ENCODE results near the gene CLRN1. TPM values are rescaled to one million over a fixed set of nuclear protein-coding genes. Genes with fewer than 3 reads are reported as not detected.
"Not testable (repeated sequence)": the region's sequence is repeated elsewhere in the genome, so short reads cannot be mapped to it uniquely, and the experiment has no call there.

The CLRN1 gene
- not detected for total RNA-seq

- DNase-seq, result no peak
Observed at GRCh38 chr3:150972366-150973071, at the start of gene CLRN1. TSS of gene CLRN1 (minus strand) at chr3:150972727. CDS start at chr3:150972708, 19 bp downstream.

- DNase-seq, result no peak
Observed at GRCh38 chr3:151016478-151016795, 43.9 kb upstream of the CLRN1 start.

- no peak for DNase-seq
Observed at GRCh38 chr3:151015767-151016477, 43.4 kb upstream of the CLRN1 start.

GRCh38 chr3:151015181-151015580 is 42.7 kb upstream of the CLRN1 start:
- no peak for DNase-seq

- no peak for DNase-seq
Observed at GRCh38 chr3:151014501-151015018, 42.0 kb upstream of the CLRN1 start.

- DNase-seq, result no peak
Observed at GRCh38 chr3:151012753-151013152, 40.2 kb upstream of the CLRN1 start.

GRCh38 chr3:151011427-151011826 is 38.9 kb upstream of the CLRN1 start:
- DNase-seq, result no peak

DNA sequence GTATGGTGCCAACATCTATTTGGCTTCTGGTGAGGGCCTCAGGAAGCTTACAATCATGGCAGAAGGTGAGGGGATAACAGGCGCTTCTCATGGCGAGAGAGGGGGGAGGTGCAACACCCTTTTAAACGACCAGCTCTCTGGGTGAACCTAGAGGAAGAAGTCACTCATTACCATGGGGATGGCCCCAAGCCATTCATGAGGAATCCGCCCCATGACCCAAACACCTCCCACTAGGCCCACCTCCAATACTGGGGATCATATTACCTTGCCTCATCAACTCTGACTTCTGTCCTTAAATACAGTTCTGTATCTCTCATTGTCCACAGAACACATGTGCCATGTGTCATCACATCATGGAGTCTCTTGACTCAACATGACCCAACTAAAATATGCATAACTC is 37.5 kb upstream of the CLRN1 start:
- no peak for DNase-seq

DNA sequence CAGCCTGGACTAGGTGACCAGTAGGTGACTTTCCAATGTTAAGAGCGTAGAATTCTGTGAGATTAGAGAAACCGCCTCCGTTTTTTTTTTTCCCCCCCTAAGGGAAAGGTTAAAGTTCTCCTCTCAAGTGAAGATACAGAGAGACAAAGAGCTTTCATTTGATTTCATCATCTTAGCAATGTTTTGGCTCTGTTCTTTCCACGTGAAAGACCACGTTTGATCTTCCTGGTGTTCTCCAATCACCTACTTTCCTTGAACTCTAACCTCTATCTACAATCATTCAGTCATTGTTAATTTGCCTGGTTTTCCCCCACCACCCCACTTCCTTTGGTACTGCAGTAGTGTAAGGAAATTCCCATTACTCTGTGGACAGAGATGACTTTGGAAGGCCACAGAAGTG is 36.9 kb upstream of the CLRN1 start:
- DNase-seq, result no peak

DNA sequence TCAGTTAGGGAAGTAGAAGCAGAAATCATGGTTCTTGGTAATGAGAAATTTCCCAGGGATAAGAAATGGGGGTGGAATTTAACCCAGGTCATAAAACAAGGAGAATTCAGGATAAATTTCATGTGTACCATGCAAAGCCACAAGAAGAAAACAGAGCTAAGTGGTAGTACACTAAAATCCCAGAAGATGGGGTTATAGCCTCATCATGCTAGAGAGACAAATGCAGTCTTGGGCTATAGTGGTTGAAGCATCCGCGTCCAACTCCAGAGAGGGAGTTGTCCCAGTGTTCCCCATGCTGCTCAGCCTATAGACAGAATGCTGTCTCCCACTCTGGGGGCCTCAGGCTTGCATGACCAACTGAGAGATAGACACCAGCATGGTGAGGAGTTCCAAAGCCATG is 36.2 kb upstream of the CLRN1 start:
- no peak for DNase-seq

DNA sequence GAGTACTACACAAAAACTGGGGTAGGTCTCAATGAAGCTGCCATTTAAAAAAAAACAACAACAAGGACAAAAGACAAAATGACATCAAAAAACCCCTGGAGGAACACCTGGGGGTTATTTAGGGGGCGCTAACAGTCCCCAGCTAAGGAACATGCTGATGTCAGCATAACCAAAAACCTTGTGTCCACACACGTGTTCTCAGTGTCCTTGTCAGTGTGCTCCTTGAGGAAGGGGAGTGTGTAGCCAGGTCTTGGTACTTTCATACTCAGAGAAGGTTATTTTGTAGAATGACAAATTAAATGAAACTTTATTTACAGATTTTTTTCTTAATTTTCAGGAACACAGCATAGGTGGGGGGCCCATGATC is 31.2 kb upstream of the CLRN1 start:
- no peak for DNase-seq

GRCh38 chr3:151003029-151003767 is 30.7 kb upstream of the CLRN1 start:
- DNase-seq, result no peak

DNA sequence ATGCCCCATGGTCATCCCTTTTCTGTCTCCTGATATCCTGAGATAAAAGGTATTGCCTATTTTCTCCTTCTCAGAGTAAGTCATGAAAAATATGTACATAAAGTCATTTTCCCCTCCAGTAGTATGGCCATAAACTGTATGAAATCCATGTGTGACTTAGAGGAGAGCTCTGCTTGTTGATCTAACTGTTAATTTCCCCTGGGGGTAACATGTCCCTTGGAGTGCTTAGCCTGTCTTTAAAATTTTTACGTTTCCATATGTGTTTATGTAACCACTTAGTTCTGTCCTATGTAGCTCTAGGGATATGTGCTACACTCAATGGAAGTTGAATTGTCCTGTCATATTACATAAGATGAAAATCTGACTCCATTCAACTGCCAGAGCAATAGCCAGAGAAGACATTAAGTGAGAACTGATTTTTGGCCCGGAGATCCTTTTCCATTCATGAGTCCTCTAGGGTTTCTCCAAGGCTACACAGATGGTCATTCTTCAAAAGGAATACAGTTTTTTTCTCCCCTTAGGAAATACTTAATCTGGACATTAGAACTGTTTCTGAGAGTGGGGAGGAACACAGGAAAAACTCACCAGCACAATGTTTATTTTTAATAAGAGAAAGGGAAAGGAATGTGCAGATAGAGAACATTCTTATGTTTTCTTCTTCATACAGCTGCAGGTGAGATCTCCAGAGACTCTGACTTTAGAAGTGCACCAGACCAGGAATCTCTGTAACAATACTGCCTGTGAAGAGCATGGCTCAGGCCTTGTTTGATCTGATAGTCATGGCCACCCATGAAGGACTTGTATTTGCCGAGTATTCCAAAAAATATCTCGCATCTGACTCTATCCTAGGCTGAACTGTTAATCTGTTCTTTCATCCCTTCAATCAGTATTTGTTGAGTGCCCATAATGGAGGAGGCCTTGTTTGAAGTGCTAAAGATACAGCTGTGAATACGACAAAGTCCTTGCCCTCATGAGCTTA is 29.8 kb upstream of the CLRN1 start:
- no peak for DNase-seq

GRCh38 chr3:150998996-150999395 is 26.5 kb upstream of the CLRN1 start:
- no peak for DNase-seq

DNA sequence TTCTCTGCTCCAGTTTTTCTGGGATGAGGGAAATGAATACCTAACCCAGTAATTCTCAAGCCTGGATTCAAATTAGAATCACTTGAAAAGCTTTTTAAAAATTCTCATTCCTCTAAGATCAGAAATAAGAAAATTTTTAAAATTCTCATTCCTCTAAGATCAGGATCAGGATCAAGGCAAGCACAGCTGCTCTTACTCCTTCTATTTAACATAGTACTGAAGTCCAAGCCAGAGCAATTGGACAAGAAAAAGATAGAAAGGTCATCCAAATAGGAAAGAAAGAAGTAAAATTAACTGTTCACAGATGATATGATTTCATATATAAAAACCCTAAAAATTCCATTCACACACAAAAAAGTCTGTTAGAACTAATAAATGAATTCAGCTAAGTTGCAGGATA is 24.2 kb upstream of the CLRN1 start:
- DNase-seq, result no peak

DNA sequence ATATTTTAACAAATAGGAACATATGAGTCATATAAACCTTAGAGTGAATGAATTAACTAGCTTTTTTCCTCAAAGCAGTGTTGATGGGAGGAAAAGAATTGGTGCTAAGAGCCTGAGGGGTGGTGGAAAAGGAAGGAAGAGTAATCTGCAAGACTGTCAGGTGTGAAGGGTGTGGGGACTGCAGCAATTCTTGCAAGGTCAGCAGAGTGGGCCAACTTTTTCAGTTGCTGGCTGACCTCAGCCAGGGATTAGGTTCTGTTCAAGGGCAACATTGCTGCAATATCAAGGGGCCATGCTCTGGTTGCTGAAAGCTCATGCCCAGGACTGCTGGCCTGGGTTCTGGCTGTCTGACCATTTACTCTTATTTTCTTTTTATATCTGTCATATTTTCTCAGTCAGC is 23.0 kb upstream of the CLRN1 start:
- no peak for DNase-seq

- DNase-seq, result no peak
Observed at GRCh38 chr3:150989208-150989607, 16.7 kb upstream of the CLRN1 start.

DNA sequence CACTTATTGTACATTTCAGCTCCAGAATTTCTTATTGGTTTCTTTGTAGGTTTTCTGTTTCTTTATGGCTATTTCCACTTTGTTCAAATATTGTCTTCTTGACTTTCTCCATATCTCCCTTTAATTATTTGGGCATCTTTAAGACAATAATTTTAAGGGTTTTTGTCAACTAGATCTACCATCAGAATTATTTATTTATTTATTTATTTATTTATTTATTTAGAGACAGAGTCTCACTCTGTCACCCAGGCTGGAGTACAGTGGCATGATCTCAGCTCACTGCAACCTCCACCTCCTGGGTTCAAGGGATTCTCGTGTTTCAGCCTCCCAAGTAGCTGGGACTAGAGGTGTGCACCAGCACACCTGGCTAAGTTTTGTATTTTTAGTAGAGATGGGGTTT is 15.9 kb upstream of the CLRN1 start:
- not testable (repeated sequence) for DNase-seq

- no peak for DNase-seq
Observed at GRCh38 chr3:150985711-150986110, 13.2 kb upstream of the CLRN1 start.

DNA sequence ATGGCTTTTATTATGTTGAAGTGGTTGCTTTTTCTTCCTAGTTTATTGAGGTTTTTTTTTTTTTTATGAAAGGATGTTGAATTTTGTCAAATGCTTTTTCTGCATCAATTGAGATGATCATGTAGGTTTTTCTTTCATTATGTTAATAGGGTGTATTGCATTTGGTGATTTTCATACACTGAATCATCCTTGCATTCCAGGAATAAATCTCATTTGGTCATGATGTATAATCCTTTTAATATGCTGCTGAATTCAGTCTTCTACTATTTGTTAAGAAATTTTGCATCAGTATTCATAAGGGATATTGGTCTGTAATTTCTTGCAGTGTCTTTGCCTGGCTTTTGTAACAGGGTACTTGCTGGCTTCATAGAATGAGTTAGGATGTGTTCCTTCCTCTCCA is 11.5 kb upstream of the CLRN1 start:
- no peak for DNase-seq

DNA sequence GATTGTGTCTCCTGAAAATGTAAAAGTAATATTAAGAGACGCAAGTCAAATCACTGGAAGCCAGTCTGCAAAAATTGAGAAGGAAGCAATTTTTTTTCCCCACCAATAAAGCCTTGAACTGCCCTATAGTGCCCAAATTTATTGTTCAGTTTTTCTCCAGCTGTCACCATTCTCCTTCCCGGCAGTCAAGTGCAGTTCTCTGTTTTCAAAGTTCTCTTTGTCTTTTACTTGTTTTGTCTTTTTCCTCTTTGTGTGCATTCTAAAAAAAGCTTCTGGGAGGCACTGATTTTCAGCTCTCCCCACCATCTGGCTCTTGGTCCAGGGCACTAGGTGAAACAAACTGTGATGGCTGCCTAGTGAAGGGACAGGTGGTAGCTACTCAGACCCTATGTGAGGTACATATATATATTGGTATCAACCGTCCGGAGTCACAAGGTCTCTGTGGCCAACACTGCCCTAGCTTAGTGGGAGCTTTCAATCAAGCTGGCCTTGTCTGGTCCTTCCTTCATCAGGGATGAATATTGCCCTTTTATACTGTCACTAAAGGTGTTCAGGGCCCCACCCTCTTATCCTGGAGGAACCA is 6.1 kb upstream of the CLRN1 start:
- DNase-seq, result no peak

GRCh38 chr3:150975992-150976368 is 3.5 kb upstream of the CLRN1 start:
- no peak for DNase-seq
